HG03460 (cell line): Measurements from ENCODE around the gene AMBRA1.

Experiments used
- ATAC-seq: cut with Tn5 transposase; IDR thresholded peaks from one replicate; pipeline ENCODE4 v1.9.1; 2021; ENCODE audit not compliant: unreplicated experiment

The AMBRA1 gene

DNA sequence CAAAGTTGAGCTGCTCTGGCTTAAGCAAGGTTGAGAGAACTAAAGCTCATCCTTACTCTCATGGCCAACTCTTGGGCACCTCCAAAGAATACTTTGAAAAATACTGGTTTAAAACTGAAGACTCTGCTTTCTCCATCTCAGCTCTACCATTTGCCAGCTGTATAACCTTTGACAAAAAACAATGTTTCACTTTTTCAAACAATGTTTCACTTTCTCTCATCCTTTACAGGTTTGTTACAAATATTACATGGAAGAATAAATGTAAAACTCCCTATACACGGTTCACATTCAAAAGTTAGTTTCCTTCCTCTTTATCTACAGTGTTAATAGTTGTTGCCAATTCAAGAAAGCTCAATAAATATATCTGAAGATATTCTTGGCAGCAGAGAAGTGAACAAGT, 19.2 kb downstream of the AMBRA1 start:
- no peak for ATAC-seq

DNA sequence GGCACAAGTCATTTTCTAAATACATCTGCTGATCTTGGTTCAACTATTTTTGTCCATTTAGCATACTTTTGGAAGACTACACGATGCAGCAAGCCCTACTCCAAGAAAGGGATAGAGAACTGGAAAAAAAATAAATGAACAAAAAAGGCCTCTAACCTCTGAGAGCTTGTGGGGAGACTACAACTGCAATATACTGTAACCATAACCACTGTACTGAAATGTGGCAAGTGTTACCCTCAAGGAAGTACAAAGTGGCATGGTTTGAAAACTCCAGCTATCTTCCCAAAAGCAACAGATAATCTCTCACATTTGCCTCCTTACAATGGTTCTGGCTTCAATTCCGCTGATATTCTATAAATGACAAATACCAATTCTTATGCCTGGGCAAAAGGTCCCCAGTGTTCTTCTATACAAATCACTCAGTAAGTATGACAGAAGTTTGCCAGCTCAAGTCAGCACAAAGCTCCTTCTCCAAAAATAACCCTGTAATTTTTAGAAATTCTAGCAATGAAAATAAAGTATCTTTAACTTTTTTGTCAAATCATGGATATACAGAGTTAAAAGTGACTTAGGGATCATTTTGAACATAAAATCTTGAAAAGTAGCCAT, 22.9 kb downstream of the AMBRA1 start:
- ATAC-seq, result no peak

DNA sequence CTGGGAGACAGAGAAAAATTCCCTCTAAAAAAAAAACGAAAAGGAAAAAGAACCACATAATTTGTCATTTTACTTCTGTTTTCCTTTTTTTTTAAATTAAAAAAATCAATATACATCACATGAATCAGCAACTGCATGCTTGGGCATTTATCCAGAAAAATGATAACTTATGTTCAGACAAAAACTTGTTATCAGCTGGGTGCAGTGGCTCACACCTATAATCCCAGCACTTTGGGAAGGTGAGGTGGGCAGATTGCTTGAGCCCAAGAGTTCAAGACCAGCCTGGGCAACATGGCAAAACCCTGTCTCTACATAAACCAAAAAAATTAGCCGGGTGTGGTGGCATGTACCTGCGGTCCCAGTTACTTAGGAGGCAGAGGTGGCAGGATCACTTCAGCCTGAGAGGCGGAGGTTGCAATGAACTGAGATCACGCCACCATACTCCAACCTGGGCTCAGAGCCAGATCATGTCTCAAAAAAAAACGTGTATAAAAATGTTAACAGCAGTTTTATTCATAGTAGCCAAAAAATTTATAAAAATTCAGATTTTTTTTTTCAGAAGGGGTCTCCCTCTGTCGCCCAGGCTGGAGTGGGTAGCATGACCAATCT, 28.5 kb downstream of the AMBRA1 start:
- ATAC-seq, result no peak

DNA sequence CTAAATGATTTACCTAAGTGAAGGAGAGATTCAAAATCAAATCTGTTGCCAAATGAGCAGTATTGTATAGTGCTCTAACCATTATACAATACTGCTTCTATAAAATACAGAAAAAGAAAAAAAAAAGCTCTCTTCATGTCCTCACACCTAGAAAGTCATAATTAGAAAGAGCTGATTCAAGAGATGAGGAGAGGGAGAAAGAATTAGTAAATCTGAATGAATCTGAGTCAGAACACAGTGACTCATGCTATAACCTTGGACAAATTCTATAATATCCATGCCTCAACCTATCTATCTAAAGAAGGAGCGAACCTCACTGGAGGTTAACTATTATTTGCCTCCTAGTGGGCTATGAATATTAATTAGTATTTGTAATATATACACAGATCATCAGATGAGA, 29.4 kb downstream of the AMBRA1 start:
- ATAC-seq, result no peak

DNA sequence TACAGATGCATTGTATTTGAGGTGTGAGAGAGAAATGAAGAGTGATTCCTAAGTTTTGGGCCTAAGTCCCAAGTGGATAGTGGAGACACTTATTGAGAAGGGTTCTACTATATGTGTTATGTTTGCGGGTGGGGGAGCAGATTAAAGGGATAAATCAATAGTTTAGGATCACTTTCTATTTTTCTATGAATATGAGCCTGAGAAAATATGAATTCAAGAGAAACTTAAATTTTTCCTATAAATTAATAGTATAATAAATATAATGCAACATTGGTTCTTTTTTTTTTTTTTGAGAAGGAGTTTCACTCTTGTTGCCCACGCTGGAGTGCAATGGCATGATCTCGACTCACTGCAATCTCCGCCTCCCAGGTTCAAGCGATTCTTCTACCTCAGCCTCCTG, 31.3 kb downstream of the AMBRA1 start:
- ATAC-seq, result no peak

DNA sequence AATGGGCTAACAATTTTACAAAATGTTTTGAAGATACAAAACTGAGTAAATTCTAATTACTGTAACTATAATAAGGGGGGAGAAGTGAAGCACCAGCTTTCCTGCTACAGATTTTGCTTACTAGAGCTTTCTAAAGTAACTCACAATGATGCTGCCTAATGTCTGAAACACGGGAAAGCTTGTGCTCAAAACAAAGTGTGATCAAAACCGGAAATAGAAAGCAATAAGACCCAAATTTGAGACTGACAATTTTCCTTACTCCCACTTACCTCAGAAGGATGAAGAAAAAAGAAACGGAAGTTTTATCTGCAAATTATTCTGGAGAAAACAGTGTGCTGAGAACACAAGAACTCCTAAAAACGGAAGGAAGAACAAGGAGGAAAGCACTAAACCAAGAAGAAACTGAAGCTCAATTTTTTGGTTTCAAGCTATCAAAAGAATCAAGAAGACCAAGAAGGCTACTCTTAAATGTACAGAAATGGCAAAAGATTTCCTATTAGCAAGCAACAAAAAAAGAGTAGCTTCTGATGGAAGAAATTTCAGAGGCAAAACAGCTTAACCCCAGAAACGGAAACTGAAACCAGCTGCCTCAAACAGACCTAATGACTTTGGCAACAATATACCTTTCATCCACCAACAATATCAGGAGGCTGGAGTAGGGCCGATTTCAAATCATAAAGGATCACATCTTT, 33.4 kb downstream of the AMBRA1 start:
- peak; percentile 72 for ATAC-seq

DNA sequence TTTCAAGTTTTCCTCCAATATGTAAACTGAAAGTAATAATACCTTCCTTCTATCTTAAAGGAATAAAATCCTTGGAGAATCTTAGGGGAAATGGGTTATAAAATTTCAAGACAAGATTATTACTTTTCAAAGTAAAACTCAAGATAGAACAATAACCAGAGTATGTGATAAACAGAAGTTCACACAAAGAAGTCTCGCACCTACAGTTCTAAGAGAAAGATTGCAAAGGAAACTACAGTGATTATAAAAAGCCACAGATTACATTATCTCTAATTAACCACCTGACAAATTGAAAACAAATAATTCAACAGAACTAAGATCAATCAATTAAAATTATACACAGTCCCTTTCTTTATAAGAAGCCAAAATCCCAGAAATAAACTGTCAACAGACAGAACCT, 34.0 kb downstream of the AMBRA1 start:
- ATAC-seq, result no peak

DNA sequence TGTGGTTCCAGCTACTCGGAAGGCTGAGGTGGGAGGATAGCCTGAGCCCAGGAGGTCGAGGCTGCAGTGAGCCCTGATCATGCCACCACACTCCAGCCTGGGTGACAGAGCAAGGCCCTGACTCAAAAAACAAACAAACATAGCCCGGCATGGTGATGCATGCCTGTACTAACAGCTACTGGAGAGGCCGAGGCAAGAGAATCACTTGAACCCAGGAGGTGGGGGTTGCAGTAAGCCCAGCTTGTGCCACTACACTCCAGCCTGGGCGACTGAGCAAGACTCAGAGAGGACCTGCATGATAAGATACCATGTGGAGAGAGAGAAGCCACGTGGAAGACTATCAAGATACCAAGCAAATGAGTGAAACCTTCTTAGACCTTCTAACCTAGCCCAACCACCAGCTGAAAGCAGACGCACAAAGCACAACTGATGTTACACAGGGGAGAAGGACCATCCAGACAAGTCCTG, 36.1 kb downstream of the AMBRA1 start:
- no peak for ATAC-seq

DNA sequence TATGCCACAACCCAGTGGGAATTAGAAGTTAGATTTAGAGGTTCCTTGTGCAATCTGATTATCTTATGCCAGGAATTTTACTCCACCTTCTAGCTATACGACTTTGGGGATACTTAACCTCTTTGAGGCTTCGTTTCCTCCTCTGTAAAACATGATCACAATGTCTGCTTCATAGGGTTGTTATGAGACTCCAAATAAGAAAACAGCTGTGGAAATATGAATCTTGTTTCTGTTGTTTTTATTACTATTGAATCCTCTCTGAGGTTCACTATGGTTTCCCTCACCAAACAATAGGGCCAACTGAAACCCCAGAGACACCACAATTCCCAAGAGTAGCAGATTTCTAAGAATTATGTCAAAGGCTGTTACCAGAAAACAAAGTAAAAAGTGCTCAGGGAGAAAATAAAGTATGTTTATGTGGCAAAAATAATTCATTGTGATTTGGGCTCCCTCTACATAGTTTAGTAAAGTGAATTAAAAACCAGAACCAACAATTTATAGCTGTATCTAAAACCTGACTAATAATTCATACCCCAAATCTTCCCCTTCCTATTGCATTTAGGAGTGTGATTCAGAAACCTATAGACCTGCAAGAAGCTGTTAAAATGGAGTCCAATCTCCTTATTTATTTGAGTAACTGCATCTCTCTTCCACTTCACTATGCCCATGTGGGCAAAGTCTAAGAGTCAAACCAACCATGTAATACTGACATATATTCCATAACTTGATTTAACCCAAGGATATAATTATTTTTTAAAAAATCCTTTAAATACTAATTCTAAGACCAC, 38.4 kb downstream of the AMBRA1 start:
- peak; percentile 54 for ATAC-seq

DNA sequence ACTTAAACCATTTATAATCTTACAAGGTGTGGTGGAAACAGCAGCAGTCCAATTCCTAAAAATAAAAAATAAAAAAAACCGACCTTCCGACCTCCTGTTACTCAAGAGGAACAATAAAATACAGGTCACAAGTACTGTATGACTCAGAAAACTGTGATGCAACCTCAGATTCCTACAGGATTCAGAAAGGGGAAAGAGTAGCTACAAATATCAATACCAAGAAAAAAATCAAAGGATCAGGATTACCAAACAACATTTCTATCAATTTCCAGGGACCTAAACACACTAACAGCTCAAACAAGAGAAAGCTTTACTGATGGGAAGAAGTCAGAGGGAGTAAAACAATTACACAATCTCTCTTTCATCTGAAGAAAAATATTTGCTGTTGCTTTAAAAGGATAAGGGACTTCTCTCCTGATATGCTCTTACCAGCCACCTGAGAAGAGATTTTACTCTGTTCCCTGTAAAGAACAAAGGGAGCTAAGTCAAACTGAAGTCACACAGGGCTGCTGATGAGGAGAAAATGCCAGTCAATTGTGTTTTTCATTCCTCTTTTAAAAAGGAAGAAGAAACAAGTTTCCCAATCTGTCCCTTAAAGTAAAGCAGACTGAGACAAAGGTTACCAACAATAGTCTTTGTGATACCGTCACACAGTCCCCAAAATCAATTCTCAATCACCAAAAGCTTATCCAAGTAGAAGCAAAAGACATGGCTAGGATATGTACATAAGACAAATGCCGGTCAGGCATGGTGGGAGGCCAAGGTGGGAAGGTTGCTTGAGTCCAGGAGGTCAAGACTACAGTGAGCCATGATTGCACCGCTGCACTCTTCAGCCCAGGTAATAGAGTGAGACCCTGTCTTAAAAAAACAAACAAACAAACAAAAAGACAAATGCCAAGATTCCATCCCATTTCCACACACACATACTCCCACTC, 39.3 kb downstream of the AMBRA1 start:
- no peak for ATAC-seq

DNA sequence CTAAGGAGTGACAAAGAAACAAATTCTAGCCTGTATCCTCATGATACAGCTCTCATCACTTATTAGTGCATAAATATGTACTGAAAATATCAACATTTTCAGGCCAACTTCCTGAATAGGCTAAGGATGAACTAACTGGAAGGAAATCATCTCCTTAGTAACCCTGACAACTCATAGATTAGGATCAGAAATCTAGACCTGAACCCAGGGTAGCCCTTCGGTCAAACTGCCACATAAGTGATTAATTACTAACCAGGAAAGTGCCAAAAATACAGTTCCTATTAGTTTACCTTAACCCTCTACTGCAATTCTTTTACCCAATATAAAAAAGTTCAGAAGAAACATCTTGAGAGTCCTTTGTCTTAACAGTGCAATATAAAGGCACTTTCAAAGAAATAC, 40.0 kb downstream of the AMBRA1 start:
- no peak for ATAC-seq

DNA sequence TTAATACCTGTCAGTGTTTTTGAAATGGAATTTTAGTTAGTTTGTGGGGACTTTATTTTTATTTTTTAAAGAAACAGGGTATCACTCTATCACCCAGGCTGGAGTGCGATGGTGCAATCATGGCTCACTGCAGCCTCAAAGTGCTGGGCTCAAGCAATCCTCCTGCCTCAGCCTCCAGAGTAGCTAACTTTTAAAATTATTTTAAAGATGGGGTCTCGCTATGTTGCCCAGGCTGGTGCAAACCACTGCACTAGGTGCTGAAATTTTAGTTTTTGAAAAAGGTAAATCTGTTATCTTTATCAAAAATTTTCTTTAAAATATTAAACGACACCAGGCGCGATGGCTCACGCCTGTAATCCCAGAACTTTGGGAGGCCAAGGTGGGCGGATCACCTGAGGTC, 42.6 kb downstream of the AMBRA1 start:
- ATAC-seq, result no peak

DNA sequence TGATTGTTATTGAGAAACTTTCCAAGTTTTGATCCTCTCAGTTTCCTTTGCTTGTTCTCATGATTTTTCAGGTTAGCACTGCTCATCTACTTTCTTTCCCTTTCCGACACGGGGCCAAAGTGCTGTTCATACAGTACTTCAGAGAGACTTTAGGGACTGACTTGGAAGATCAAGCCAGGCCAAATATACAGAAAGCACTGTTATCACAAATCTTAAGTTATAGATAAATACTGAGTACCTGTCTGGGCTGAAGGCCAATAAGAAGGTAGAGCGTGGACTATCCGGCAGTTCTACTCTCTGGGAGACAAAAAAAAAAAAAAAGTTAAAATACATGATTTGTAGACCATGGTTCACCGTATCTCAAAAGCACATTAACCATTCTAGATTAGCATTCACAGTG, 46.2 kb downstream of the AMBRA1 start:
- no peak for ATAC-seq

DNA sequence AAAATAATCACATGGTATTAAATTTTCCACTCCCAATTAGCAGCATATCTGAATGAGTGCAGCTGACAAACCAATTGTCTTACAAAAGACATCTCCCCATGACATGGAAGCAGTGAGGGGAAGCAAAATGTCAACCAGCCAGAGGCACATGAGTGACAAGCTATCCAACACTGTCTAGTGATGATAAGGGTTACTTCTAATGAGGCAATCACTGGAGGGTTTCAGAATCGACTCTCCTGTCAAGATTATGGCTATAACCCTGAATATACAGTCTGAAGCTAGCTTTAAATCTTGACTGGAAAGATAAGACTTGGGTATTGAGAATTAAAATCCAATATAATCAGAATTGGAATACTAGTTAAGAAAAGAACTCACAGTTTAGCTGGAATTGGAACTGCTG, 50.3 kb downstream of the AMBRA1 start:
- no peak for ATAC-seq

DNA sequence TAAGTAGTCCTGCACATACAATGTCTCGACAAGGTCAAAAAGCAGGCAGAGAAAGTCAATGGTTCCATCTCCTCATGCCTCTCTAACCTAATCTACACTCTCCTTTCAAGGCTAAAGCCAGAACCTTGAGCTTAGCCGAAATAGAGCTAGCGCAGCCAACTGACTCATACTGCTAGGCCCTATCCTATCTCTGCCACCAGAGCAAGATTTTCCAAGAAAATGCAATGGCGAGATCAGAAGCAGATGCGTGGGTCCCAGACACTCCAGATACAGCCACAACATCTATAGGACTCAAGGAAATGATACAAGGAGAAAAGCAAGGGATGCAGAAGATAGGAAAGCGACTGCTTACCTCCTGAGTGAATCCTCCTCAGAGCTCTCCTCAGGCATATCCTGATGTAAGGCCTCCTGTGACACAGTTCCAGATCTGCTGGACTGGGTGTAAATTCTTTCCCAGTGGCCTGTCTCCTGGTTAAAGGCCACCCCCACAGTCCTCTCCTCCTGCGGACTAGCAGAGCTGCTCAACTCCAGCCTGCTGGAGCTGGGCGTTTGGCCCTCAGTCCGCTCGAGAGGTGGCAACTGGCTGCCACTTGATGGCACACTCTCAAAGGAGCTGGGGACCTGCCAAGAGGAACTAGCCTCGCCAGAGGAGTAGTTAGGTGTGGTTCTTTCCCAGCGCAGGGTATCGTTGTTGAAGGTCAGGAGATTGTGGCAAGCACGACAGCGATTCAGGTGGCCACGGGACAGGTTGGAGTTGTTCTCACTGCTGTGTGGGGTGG, 52.0 kb downstream of the AMBRA1 start:
- no peak for ATAC-seq

DNA sequence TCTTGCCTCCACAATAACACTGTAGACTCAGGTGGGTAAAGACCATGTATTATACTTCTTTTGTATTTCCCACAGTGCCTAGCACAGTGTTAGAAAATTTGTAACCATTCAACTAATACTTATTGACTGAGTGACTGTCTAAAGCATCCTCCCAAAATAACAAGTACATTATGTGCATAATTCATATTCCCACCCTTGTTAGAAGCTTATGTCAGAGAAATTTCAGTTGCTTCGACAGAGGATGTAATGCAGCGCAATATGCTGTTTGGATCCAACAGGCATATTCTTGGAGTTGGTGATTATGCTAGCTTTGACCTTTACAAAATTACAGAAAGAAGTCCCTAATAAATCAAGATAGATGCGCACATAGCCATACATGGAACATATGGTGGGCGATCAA, 53.0 kb downstream of the AMBRA1 start:
- no peak for ATAC-seq

DNA sequence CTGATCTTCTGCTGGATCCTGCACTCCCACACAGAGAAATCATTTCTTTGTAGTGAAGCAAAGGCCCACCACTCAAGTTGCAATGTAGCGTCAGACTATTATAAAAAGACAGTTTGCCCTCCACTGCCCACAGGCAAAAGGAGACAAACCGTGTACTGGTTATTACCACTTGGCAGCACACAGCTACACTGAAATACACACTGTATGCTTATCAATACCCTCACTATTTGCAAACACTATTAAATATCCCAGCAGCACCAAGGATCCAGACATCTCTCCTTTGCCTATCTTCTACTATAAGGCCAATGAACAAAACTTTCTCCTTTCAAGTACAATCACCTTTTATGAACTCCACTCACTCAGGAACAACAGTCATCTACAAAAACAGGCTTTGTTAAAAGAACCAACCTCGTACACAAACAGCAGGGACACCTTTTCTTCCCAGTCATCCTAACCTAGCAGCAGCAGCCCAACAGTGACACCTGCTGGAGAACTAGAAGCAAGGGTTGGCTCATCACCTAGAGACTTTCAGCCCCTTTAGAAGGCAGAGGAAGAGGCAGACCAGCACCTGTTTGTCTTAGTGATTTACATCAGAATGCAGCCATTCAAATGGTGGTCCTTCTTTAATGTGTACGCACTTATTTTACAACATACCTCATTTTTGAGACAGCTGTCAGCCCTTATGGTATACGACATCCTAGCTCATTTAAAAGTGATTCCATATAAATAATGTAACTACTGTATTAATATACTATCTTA, 56.1 kb downstream of the AMBRA1 start:
- ATAC-seq, result peak; percentile 61

DNA sequence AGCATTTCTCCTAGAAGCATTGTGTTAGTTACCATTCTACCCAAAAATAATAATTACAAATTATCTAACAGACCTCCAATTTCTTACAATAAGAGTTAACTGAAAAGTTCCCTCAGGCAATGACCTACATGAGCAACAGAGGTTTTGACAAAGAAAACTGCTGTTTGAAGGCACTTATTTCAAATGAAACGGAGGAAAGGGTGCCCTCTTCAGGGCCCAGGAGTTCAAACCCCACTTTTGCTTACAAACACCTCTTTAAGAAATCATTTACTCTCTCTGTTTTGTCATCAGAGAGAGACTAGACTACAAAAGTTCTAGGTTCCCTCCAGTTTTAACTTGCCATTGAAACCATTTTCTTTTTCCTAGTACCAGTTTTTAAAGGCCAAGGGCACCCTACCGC, 56.7 kb downstream of the AMBRA1 start:
- ATAC-seq, result no peak

DNA sequence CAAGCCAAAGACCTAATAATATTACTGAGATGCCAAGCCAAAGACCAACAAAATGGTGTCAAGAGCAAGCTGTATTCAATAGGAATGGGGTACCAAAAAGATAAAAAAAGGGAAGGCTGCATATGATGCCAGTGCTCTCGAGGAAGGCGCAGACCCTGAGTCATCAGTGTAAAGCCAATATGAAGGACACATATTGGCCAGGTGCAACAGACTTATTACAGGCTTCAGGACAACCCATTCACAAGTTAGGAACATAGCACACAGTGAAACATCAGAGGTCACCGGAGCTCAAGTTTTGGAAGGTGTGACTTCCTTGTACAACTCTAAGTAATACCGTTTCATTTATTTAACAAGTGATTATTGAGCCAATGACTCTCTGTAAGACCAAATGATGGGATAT, 58.1 kb downstream of the AMBRA1 start:
- no peak for ATAC-seq
